Measurements from ENCODE around the gene RAB4A.

The RAB4A gene

GRCh38 chr1:229260297-229260696 is 10.6 kb upstream of the RAB4A start:
- no peak for TF ChIP-seq EP300 (IDR thresholded peaks at IDR 0.05; ENCODE audit: borderline replicate concordance)
- TF ChIP-seq ZBTB7A (IDR thresholded peaks at IDR 0.05; ENCODE audit: low read depth) = no peak
- TF ChIP-seq TCF12 (IDR thresholded peaks at IDR 0.05; ENCODE audit: low read depth) = no peak
- TF ChIP-seq NFIC (IDR thresholded peaks at IDR 0.05) = no peak
- no peak for TF ChIP-seq TAF1 (IDR thresholded peaks at IDR 0.05; ENCODE audit: low read depth)
- no peak for TF ChIP-seq CREB1 (IDR thresholded peaks at IDR 0.05; ENCODE audit: low read depth)
- TF ChIP-seq YY1 (IDR thresholded peaks at IDR 0.05; ENCODE audit: low read depth) = no peak
- no peak for TF ChIP-seq USF1 (IDR thresholded peaks at IDR 0.05)
- no peak for TF ChIP-seq MAX (IDR thresholded peaks at IDR 0.05)
- TF ChIP-seq EGR1 (IDR thresholded peaks at IDR 0.05) = no peak
- no peak for TF ChIP-seq CEBPB (IDR thresholded peaks at IDR 0.05)
- no peak for TF ChIP-seq FOXM1 (IDR thresholded peaks at IDR 0.05; ENCODE audit: borderline replicate concordance, low read depth)
- TF ChIP-seq REST (IDR thresholded peaks at IDR 0.05; ENCODE audit: low read depth) = no peak
- no peak for TF ChIP-seq TEAD4 (IDR thresholded peaks at IDR 0.05)
- no peak for TF ChIP-seq RAD21 (IDR thresholded peaks at IDR 0.05; ENCODE audit: low read depth)

GRCh38 chr1:229262239-229262638 is 8.7 kb upstream of the RAB4A start:
- TF ChIP-seq FOXM1 (IDR thresholded peaks at IDR 0.05; ENCODE audit: borderline replicate concordance, low read depth) (no peak), RAD21 (IDR thresholded peaks at IDR 0.05; ENCODE audit: low read depth) (no peak), EP300 (IDR thresholded peaks at IDR 0.05; ENCODE audit: borderline replicate concordance) (no peak), ZBTB7A (IDR thresholded peaks at IDR 0.05; ENCODE audit: low read depth) (no peak), TEAD4 (IDR thresholded peaks at IDR 0.05) (no peak), USF1 (IDR thresholded peaks at IDR 0.05) (no peak), CEBPB (IDR thresholded peaks at IDR 0.05) (no peak), YY1 (IDR thresholded peaks at IDR 0.05; ENCODE audit: low read depth) (no peak), CREB1 (IDR thresholded peaks at IDR 0.05; ENCODE audit: low read depth) (no peak), MAX (IDR thresholded peaks at IDR 0.05) (no peak), NFIC (IDR thresholded peaks at IDR 0.05) (no peak), EGR1 (IDR thresholded peaks at IDR 0.05) (no peak), REST (IDR thresholded peaks at IDR 0.05; ENCODE audit: low read depth) (no peak), TCF12 (IDR thresholded peaks at IDR 0.05; ENCODE audit: low read depth) (no peak), TAF1 (IDR thresholded peaks at IDR 0.05; ENCODE audit: low read depth) (no peak)

GRCh38 chr1:229263254-229263653 is 7.7 kb upstream of the RAB4A start:
- no peak for TF ChIP-seq ZBTB7A (IDR thresholded peaks at IDR 0.05; ENCODE audit: low read depth)
- TF ChIP-seq TEAD4 (IDR thresholded peaks at IDR 0.05) = no peak
- TF ChIP-seq CEBPB (IDR thresholded peaks at IDR 0.05) = no peak
- TF ChIP-seq MAX (IDR thresholded peaks at IDR 0.05) = no peak
- TF ChIP-seq USF1 (IDR thresholded peaks at IDR 0.05) = no peak
- no peak for TF ChIP-seq TCF12 (IDR thresholded peaks at IDR 0.05; ENCODE audit: low read depth)
- no peak for TF ChIP-seq YY1 (IDR thresholded peaks at IDR 0.05; ENCODE audit: low read depth)
- TF ChIP-seq CREB1 (IDR thresholded peaks at IDR 0.05; ENCODE audit: low read depth) = no peak
- no peak for TF ChIP-seq RAD21 (IDR thresholded peaks at IDR 0.05; ENCODE audit: low read depth)
- no peak for TF ChIP-seq EGR1 (IDR thresholded peaks at IDR 0.05)
- TF ChIP-seq EP300 (IDR thresholded peaks at IDR 0.05; ENCODE audit: borderline replicate concordance) = no peak
- no peak for TF ChIP-seq REST (IDR thresholded peaks at IDR 0.05; ENCODE audit: low read depth)

- no peak for TF ChIP-seq YY1 (IDR thresholded peaks at IDR 0.05; ENCODE audit: low read depth)
- no peak for TF ChIP-seq EP300 (IDR thresholded peaks at IDR 0.05; ENCODE audit: borderline replicate concordance)
- no peak for TF ChIP-seq NFIC (IDR thresholded peaks at IDR 0.05)
- no peak for TF ChIP-seq EGR1 (IDR thresholded peaks at IDR 0.05)
- TF ChIP-seq FOXM1 (IDR thresholded peaks at IDR 0.05; ENCODE audit: borderline replicate concordance, low read depth) = no peak
- no peak for TF ChIP-seq CEBPB (IDR thresholded peaks at IDR 0.05)
- TF ChIP-seq TEAD4 (IDR thresholded peaks at IDR 0.05) = no peak
- no peak for TF ChIP-seq REST (IDR thresholded peaks at IDR 0.05; ENCODE audit: low read depth)
These were observed 6.8 kb upstream of the RAB4A start for GRCh38 chr1:229264068-229264467.
